Right atrium auricular region (tissue), 2 donors: ENCODE measurements around the gene SLC6A15. TPM values are rescaled to one million over a fixed set of nuclear protein-coding genes. Genes with fewer than 3 reads are reported as not detected.

Source experiments
- DNase-seq: peaks from one replicate; pipeline ENCODE4 v3.0.0-alpha.2; 2019; ENCODE audit warnings: low spot score
- H3K27ac ChIP-seq, 2 donors: fragments of 200-600 bp; sonication (generic); 1 replicate in 1 of 2; 2 replicates in 1 of 2; pipeline ENCODE4 v1.5.1; 2016 to 2019
- H3K27me3 ChIP-seq, 2 donors: fragments of 200-600 bp; sonication (generic); one replicate each; pipeline versions ENCODE4 v1.5.1 to v1.6.0; 2017 to 2019
- H3K36me3 ChIP-seq: fragments of 200-600 bp; sonication (generic); one replicate; pipeline ENCODE4 v1.5.1; 2016
- H3K4me1 ChIP-seq, 2 donors: fragments of 200-600 bp; sonication (generic); one replicate each; pipeline versions ENCODE4 v1.5.1 to v1.6.0; 2017 to 2019
- H3K4me3 ChIP-seq, 2 donors: fragments of 200-600 bp; sonication (generic); 1 replicate in 1 of 2; 2 replicates in 1 of 2; pipeline ENCODE4 v1.5.1; 2017 to 2019; ENCODE audit warnings: mild to moderate bottlenecking in 1 of 2, moderate library complexity in 1 of 2
- H3K9me3 ChIP-seq, 2 donors: fragments of 200-600 bp; sonication (generic); one replicate each; pipeline ENCODE4 v1.5.1; 2019
- total RNA-seq, 2 donors: library from RNA; depleted of rRNA; stranded (reverse); fragments of >200 nt; gene quantifications; one replicate each; pipeline ENCODE4 v1.1.0, GENCODE V29; 2016
- TF ChIP-seq, protein P1 (sequence below), 2 donors: fragments of 200-600 bp; sonication (generic); IDR thresholded peaks; one replicate each; pipeline ENCODE4 v1.5.1; 2019; ENCODE audit warnings: antibody characterized with exemption in 2 of 2

The SLC6A15 gene
- total RNA-seq, 2 donors from 2014 or later: not detected

DNA sequence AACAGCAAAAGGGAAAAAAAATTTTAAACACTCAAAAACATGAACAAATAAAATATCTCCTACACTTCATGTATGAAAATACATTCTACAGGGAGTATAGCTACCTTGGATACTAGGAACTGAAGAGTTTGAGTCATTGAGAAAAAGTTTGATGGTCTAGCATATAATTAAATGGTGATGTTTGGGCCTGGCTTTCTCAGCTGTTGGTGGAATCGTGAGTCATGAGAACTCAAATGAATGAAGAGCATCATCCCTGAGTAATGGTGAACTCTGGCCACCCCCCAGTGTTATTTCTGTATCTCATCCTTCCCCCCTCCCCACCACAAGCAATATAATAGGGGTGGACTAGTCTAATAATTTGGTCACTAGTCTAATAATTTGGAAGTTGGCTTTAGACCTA, 6.7 kb upstream of the SLC6A15 start:
- Histone ChIP-seq H3K27ac (no peak overlapping the region), H3K4me3 (no peak overlapping the region), H3K9me3 (no peaks in the 10 kb centered on the region), H3K27me3 (no peaks in the 10 kb centered on the region), H3K36me3 (no peaks in the 10 kb centered on the region), H3K4me1 (no peaks in the 10 kb centered on the region)
- TF ChIP-seq, protein P1, sequence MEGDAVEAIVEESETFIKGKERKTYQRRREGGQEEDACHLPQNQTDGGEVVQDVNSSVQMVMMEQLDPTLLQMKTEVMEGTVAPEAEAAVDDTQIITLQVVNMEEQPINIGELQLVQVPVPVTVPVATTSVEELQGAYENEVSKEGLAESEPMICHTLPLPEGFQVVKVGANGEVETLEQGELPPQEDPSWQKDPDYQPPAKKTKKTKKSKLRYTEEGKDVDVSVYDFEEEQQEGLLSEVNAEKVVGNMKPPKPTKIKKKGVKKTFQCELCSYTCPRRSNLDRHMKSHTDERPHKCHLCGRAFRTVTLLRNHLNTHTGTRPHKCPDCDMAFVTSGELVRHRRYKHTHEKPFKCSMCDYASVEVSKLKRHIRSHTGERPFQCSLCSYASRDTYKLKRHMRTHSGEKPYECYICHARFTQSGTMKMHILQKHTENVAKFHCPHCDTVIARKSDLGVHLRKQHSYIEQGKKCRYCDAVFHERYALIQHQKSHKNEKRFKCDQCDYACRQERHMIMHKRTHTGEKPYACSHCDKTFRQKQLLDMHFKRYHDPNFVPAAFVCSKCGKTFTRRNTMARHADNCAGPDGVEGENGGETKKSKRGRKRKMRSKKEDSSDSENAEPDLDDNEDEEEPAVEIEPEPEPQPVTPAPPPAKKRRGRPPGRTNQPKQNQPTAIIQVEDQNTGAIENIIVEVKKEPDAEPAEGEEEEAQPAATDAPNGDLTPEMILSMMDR (IDR thresholded peaks at IDR 0.05): no peak
- DNase-seq: no peak

DNA sequence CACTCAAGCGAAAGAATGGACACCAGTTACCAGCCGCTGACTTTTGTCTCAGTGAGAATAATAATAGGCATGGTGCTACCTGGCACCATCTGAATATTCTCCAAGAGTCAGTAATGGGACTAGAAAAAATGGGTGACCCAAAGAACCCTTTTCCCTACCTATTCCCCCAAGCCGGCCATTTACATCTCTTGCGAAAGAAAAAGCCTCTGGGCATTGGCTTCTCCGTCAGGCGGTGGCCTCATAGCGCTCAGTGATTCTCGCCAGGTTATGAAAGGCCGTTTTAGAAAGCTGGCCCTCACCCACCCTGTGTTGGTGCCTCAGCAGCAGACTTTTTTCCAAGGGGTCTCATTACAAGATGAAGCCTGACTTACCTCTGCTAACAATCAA, 523 bp upstream of the SLC6A15 start:
- Histone ChIP-seq H3K27me3 (peaks cover 0 to 15% of the 10 kb centered on the region in 2 donors), H3K4me3 (peak overlapping the region; percentile 4 to 30), H3K4me1 (peaks cover 0 to 28% of the 10 kb centered on the region in 2 donors), H3K36me3 (no peaks in the 10 kb centered on the region), H3K27ac (no peak overlapping the region), H3K9me3 (no peaks in the 10 kb centered on the region)
- DNase-seq: no peak
- TF ChIP-seq, protein P1 (IDR thresholded peaks at IDR 0.05): no peak

DNA sequence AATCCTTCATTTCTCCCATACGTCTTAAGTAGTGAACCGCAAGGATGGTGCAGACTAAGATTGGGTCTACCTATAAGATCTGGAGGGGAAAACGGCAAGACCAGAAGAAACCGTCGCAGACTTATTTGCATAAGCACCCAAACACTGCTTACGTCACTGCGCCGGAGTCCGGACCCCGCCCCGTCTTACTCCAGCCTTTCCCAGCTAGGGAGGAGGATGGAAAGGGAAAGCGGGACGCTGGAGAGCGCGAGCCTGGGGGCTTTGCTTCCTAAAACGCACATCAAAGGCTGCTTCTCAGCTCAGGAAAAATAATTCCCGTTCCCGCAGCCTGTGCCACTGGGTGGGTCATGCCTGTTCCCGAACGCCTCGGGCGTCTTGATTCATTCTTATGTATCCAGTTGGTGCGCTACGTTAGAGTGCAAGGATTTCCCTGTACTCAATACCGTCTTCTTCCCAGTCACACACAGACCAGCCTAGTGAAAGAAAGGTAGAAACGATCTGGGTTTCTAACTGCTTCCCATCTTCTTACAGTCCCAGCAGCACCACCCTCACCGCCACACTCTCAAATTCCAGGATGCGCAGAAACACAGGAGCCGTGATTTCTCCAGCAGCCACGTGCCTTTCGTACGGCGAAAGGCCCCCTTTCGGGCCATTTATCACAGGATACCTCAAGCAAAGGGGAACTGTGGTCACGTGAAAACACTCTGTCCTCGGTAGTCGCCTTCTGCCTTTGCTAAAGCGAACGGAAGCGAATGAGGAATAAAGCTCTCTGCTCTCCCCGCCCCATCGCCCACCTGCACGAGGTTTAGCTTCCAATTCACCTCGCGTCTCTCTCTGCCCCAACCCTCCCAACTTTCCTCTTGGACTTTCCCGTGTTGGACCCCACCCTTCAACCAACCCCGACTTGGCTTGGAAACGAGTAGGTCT, 1.1 kb downstream of the SLC6A15 start:
- H3K27me3 ChIP-seq: peaks cover 0 to 15% of the 10 kb centered on the region in 2 donors
- no peaks in the 10 kb centered on the region for H3K9me3 ChIP-seq
- no peak for DNase-seq
- H3K4me1 ChIP-seq: peaks cover 0 to 28% of the 10 kb centered on the region in 2 donors
- H3K4me3 ChIP-seq: peak overlapping the region; percentile 10 to 37
- H3K36me3 ChIP-seq: no peaks in the 10 kb centered on the region
- no peak overlapping the region for H3K27ac ChIP-seq
- TF ChIP-seq, protein P1 (IDR thresholded peaks at IDR 0.05): no peak

DNA sequence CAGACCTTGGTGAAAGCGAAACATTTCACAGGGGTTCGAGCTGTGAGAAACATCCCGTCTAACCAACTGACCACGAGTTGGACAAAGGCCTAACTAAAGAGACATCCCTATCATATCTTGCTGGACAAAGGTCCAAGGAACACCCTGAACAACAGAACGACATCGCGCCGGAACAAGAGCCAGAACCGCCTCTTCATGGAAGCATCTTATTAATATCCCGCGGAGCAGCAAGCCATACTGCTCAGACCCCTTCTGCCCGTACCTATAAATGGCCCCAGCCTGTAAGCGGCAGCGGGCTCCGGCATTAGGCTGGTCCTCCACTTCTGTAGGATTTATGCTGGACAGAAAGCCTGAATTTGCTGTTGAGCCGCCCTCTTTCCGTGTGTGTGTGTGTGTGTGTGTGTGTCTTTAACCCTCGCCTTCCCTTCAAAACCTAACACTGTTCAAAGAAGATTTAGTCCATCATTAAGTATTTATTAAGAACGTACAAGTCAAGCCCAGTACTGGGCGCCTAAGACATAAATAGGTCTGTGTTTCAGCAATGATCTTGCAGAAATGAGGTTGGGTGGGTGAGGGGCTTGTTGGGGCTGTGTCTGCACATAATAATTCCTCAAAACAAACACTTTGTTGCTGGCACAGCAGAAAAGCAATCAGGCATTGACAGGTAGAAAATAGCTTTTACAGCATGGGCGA, 1.9 kb downstream of the SLC6A15 start:
- DNase-seq: no peak
- no peaks in the 10 kb centered on the region for H3K9me3 ChIP-seq
- H3K4me3 ChIP-seq: peak overlapping the region; percentile 10 to 37
- peaks cover 0 to 15% of the 10 kb centered on the region in 2 donors for H3K27me3 ChIP-seq
- H3K36me3 ChIP-seq: no peaks in the 10 kb centered on the region
- peaks cover 0 to 28% of the 10 kb centered on the region in 2 donors for H3K4me1 ChIP-seq
- no peak overlapping the region for H3K27ac ChIP-seq
- TF ChIP-seq, protein P1 (IDR thresholded peaks at IDR 0.05): no peak

DNA sequence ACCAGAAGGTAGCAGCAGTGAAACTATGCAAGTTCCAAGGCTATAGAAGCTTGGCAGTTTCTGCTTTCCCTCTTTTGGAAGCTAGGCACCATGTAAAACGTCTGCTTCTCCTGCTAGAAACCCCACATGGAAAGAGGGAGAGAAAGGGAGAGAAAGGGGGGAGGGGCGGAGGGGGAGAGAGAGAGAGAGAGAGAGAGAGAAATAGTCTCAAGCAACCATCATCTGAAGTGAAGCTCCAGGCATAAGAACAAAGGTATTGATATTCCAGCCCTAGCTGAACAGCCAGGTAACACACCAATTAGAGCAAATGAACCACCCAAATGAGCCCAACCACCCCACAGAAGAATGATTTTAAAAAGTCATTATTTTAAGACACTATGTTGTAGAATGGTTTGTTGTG, 8.5 kb downstream of the SLC6A15 start:
- Histone ChIP-seq H3K4me1 (no peaks in the 10 kb centered on the region), H3K4me3 (no peak overlapping the region), H3K9me3 (no peaks in the 10 kb centered on the region), H3K27ac (no peak overlapping the region), H3K36me3 (no peaks in the 10 kb centered on the region), H3K27me3 (no peaks in the 10 kb centered on the region)
- TF ChIP-seq, protein P1 (IDR thresholded peaks at IDR 0.05): no peak
- DNase-seq: no peak
